NB4 (cell line): ENCODE data around the gene CCDC9B.

Experiments
- MYC ChIP-seq: IDR thresholded peaks from 2 replicates; pipeline ENCODE4 v1.6.1; 2011; ENCODE audit warnings: low read depth, low read length
- POLR2A ChIP-seq: IDR thresholded peaks from 2 replicates; pipeline ENCODE4 v1.6.1; 2011; ENCODE audit warnings: mild to moderate bottlenecking; ENCODE audit not compliant: insufficient read length; ENCODE audit errors: extremely low read depth
- TF ChIP-seq, protein P1 (sequence below): IDR thresholded peaks from one replicate; pipeline ENCODE4 v1.5.1; 2012; ENCODE audit warnings: low read depth, low read length
- TF ChIP-seq, protein P2 (sequence below): IDR thresholded peaks from 2 replicates; pipeline ENCODE4 v1.6.1; 2011; ENCODE audit warnings: low read depth, low read length

DNA sequence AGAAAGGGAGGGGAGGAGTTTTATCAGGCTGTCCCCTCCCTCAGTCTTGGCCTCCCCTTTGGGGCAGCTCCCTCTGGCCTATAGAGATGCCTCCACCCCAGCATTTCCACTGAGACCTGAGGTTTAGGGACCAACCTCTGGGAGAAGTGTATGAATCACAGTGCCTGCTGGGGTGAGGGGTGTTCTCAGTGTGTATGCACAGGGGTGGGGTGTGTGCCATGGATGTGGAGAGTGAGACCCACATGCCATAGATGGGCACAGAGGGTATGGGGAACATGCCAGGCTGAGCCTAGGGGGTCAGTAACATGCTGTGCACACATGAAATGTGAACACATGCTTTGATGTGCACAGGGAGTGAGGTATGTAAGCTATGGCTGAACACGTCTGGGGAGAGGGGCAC, 45.4 kb downstream of the CCDC9B start:
- TF ChIP-seq, protein P1, sequence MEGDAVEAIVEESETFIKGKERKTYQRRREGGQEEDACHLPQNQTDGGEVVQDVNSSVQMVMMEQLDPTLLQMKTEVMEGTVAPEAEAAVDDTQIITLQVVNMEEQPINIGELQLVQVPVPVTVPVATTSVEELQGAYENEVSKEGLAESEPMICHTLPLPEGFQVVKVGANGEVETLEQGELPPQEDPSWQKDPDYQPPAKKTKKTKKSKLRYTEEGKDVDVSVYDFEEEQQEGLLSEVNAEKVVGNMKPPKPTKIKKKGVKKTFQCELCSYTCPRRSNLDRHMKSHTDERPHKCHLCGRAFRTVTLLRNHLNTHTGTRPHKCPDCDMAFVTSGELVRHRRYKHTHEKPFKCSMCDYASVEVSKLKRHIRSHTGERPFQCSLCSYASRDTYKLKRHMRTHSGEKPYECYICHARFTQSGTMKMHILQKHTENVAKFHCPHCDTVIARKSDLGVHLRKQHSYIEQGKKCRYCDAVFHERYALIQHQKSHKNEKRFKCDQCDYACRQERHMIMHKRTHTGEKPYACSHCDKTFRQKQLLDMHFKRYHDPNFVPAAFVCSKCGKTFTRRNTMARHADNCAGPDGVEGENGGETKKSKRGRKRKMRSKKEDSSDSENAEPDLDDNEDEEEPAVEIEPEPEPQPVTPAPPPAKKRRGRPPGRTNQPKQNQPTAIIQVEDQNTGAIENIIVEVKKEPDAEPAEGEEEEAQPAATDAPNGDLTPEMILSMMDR, result no peak
- TF ChIP-seq, protein P2, sequence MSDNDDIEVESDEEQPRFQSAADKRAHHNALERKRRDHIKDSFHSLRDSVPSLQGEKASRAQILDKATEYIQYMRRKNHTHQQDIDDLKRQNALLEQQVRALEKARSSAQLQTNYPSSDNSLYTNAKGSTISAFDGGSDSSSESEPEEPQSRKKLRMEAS, result no peak
- no peak for TF ChIP-seq POLR2A
- no peak for TF ChIP-seq MYC
